ENCODE data around the gene ANOS1.

- TF ChIP-seq CTCF (IDR thresholded peaks at IDR 0.05; ENCODE audit: borderline replicate concordance, extremely low read depth, low read length, poor library complexity, severe bottlenecking) (no peak), EZH2 (IDR thresholded peaks at IDR 0.05; ENCODE audit: borderline replicate concordance, low read depth, low read length, severe bottlenecking) (no peak)
These were observed 20.5 kb downstream of the ANOS1 start for GRCh38 chrX:8711401-8711800.

Data from DND-41 (cell line).